ENCODE data around the gene SLK.

DNA sequence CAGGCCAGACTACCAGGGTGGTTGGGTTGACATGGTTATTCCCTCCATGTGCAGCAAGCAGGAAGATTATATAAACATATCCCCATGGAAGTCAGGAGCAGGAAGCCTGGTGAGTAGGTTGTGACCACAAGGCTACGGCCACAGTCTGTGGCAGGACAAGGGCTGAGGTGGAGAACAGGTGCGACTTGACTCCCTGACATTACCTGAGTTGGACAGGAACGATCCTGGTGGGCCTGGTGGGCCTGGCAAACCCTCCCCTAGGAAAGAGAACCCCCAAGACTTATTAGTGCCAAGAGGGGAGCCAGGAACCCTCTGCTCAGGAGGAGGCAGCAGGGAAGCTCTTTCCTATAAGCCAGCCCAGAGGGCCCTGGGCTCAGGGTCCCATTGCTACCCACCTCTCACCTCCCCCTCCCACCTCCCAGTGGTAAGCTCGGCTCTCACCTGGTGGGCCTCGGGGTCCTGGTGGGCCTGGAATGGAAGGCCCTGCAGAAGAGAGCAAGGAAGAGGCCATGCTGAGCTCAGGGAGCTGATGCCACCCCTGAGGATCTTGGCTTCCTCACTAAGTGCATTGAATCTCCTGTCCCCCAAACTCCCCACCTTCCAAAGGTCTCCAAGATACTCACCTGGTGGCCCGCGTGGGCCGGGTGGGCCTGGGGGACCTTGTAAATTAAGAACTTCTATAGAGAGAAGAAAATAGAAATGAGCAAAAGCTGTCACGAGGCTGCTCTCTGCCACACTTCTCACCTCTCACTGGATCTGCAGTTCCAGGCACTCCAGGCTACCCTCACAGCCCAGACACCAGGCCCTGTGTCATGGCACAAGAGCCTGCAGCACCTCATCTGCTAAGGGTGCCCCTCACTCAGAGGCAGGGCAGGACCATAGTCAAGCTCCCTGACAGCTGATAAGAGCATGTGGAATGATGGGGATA lies 74.2 kb downstream of the SLK start:
- TF ChIP-seq, protein P1, sequence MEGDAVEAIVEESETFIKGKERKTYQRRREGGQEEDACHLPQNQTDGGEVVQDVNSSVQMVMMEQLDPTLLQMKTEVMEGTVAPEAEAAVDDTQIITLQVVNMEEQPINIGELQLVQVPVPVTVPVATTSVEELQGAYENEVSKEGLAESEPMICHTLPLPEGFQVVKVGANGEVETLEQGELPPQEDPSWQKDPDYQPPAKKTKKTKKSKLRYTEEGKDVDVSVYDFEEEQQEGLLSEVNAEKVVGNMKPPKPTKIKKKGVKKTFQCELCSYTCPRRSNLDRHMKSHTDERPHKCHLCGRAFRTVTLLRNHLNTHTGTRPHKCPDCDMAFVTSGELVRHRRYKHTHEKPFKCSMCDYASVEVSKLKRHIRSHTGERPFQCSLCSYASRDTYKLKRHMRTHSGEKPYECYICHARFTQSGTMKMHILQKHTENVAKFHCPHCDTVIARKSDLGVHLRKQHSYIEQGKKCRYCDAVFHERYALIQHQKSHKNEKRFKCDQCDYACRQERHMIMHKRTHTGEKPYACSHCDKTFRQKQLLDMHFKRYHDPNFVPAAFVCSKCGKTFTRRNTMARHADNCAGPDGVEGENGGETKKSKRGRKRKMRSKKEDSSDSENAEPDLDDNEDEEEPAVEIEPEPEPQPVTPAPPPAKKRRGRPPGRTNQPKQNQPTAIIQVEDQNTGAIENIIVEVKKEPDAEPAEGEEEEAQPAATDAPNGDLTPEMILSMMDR (IDR thresholded peaks at IDR 0.05) = no peak
- no peak for TF ChIP-seq POLR2A (IDR thresholded peaks at IDR 0.05)
- TF ChIP-seq POLR2AphosphoS5 (IDR thresholded peaks at IDR 0.05) = no peak
- no peak for TF ChIP-seq EP300 (IDR thresholded peaks at IDR 0.05)

All from upper lobe of left lung (tissue), 4 donors.